Activated CD4-positive, alpha-beta T cell treated with anti-CD3 and anti-CD28 coated beads for 48 hours (primary cell): Measurements from ENCODE around the gene PLPPR3.
"Not testable (repeated sequence)": the region's sequence is repeated elsewhere in the genome, so short reads cannot be mapped to it uniquely, and the experiment has no call there.

Experiments
- DNase-seq: peaks from one replicate; pipeline ENCODE4 v3.0.0-alpha.2; 2020

The PLPPR3 gene

DNA sequence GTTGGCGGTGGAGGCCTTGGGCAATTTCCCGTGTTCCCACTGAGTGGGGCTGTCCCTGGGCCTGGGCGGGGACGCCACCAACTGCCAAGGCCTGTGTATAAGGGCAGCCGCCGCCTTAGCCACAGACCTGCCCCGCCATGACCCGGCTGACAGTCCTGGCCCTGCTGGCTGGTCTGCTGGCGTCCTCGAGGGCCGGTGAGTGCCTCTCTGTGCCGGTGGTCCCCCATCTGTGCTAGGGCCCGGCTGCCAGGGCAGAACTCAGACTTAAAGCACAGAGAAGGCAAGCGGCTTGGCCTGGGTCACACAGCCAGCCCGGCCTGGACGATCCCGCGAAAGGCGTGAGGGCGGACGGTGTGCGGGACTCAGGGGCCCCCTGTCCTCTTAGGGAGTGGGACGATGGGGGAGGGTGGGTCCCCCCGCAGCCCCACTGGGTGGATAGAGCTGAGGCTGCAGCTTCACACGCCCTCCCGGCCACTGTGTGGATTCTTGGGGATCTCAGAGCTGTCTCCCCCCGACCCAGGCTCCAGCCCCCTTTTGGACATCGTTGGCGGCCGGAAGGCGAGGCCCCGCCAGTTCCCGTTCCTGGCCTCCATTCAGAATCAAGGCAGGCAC is 6.1 kb upstream of the PLPPR3 start, which contains the start of gene AZU1:
Gene AZU1 (plus strand): TSS at position 128 of the 612 bp plus-strand sequence. CDS start 10 bp downstream, at position 138.
- DNase-seq, result no peak

DNA sequence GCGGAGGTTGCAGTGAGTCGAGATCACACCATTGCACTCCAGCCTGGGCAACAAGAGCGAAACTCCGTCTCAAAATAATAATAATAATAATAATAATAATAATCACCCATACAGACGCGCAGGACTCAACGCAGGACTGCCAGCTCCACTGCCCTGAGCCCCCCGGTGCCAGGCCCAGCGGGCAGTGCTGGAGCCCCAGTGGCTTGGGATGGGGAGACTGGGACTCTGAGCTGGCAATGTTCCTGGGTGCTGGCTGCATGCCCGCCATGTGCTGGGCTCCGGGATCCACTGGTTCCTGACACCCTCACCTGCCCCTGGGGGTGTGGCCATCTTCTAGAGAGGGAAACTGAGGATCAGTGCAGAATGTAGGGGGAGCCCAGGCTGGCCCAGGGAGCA is 5.6 kb upstream of the PLPPR3 start:
- DNase-seq, result no peak

DNA sequence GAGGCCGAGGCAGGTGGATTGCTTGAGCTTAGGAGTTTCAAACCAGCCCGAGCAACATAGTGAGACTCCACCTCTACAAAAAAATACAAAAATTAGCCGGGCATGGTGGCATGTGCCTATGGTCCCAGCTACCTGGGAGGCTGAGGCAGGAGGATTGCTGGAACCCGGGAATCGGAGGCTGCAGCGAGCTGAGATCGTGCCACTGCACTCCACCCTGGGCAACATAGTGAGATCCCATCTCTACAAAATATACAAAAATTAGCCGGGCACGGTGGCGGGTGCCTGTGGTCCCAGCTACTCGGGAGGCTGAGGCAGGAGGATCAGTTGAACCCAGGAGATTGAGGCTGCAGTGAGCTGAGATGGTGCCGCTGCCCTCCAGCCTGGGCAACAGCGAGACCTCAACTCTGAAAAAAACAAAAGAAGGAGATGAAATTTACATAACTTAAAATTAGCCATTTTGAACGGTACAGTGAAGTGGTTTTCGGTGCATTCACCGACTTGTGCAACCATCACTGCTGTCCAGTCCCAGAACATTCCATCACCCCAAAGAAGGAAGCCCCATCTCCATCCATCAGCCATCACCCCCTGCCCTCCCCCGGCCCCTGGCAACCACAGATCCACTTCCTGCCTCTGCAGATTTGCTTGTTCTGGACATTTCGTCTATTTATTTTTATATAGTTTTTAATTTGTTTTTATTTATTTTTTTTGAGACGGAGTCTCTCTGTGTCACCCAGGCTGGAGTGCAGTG is 4.3 kb upstream of the PLPPR3 start:
- DNase-seq, result no peak

DNA sequence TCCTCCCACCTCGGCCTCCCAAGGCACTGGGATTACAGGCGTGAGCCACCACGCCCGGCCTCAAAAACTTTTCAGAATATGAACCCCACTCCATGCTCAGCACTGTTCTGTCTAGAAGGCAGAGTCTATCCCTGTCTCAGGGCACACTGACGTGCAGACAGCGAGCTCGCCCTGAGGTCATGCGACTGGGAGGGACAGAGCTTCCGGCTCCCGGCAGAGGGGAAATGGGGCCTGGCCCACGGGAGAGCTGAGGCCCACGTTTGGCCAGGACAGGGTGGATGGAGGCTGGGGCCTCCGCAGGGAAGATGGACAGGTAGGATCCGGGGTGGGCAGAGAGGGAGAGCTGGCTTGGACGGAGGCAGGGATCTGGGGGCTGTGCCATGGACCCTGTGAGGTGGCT is 3.1 kb upstream of the PLPPR3 start:
- DNase-seq, result no peak

DNA sequence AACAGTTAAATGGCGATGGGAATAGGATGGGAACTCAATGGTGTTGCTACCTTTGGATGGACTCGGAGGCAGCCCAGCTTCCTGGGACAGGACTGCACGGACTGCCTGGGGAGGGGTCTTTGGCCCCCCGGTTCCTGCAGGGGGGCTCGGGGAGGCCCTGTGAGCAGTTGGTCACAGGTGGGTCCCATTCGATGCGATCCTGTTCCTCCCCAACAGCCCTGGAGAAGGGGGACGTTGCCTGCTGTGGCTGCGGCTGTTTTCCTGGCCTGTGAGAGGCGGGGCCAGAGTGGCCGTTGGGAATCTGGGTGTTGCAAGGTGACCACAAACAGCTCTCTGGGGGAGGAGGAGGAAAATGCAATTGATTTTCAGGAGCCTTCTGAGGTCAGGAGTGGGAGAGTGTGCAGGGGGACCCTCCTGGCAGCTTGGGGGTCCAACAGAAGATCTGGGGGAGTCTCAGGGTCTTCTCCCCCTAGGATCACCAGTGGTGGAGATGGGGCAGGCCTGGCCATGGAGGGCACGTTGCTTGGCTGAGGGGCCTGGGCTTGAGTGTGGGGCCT is 1.9 kb upstream of the PLPPR3 start:
- DNase-seq, result no peak

- no peak for DNase-seq
Measured at GRCh38 chr19:821231-821824, 427 bp downstream of the PLPPR3 start.

DNA sequence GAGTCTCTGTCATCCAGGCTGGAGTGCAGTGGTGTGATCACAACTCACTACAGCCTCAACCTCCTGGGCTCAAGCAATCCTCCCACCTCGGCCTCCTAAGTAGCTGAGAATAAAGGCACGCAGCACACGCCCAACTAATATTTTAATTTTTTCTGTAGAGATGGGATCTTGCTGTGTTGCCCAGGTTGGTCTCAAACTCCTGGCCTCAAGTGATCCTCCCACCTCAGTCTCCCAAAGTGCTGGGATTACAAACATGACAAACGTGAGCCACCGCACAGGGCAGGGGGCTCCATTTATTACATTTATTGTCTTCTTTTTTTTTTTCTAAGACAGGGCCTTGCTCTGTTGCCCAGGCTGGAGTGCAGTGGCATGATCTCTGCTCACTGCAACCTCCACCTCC is 1.5 kb downstream of the PLPPR3 start:
- DNase-seq, result not testable (repeated sequence)

- DNase-seq, result no peak
Measured at GRCh38 chr19:816500-816857, 5.3 kb downstream of the PLPPR3 start.

- DNase-seq, result no peak
Measured at GRCh38 chr19:815775-816499, 5.8 kb downstream of the PLPPR3 start.

GRCh38 chr19:815079-815774 is 6.5 kb downstream of the PLPPR3 start:
- DNase-seq, result no peak

GRCh38 chr19:814152-815078 is 7.3 kb downstream of the PLPPR3 start:
- no peak for DNase-seq

DNA sequence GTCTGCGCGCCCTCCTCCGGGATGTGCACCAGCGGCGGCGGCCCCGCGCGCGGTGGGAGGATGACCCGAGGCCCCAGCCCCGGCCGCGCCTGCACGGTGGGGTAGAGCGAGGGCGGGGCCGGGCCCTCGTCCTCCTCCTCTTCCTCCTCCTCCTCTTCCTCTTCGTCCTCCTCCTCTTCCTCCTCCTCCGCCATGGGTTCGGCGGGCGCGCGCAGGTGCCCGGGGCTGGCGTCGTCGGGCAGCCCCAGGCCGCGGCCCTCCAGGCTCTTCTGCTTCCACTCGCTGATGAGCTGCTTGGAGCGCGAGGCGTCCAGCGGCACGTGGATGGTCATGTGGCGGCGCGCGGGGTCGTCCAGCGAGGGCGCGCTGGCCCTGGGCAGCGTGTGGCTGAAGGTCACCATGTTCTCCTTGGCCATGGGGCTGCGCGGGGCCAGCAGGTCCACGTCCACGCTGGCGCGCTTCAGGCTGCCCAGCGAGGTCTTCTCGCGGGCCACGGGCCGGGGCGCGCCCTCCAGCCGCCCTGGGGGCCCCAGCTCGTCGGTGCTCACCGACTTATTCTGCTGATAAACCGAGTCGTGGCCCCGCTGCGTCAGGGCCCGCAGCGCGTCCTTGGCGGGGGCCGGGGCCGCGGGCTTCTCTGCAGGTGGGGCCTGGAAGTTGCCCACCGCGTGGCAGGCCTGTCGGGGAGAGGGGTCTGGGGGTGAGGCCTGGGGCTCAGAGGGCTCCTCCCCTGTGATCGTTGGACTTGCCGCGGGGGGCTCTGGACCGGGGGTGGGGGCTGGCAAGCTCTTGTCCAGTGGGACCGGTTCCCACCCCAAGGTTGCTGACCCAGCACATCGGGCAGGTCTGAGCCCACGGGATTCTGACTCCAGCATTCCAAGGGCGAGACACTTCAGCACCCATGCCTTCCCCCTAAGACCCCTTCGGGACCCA is 8.3 kb downstream of the PLPPR3 start:
- no peak for DNase-seq

DNA sequence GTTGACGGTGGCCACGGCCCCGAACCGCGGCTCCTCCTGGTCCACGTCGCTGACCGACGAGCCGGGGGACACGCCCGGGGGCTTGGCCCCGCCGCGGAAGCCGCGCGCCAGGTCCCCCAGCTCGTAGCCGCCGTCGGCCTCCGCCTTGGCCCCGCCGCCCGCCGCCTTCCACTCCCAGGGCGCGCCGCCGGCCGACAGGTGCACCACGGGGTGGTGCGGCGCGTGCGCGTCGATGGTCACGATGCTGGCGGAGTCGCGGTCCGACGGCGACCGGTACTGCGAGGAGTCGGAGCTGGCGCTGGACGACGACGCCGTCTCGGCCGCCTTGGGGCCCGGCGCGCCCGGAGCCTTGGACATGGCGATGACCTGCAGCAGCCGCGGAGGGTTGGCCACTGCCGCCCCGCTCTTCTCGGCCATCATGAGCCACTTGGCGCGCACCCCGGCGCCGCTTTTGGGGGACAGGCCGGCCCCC is 9.0 kb downstream of the PLPPR3 start:
- DNase-seq, result no peak

DNA sequence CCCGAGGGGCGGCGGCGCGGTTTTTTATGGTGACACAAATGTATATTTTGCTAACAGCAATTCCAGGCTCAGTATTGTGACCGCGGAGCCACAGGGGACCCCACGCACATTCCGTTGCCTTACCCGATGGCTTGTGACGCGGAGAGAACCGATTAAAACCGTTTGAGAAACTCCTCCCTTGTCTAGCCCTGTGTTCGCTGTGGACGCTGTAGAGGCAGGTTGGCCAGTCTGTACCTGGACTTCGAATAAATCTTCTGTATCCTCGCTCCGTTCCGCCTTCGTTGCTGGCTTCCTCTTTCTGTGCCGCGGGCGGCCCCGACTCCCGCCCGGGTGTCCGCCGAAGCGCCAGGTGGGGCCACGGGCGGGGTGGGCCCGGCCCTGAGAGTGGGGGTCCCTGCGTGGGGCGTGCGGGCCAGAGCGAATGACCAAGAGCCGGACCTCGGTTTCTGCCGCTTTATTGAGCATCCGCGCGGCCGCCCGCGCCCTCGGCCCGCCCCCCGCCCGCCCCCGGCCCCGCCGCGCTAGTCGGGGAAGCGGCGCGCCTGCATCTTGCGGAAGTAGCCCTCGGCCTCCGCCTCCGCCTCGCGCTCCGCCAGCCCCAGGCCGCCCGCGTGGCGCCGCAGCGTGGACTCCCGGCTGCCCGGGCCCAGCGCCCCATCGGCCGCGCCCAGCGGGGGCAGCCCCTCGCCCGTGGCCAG is 9.6 kb downstream of the PLPPR3 start:
- no peak for DNase-seq

- DNase-seq, result no peak
Measured at GRCh38 chr19:811506-812048, 10.2 kb downstream of the PLPPR3 start.

DNA sequence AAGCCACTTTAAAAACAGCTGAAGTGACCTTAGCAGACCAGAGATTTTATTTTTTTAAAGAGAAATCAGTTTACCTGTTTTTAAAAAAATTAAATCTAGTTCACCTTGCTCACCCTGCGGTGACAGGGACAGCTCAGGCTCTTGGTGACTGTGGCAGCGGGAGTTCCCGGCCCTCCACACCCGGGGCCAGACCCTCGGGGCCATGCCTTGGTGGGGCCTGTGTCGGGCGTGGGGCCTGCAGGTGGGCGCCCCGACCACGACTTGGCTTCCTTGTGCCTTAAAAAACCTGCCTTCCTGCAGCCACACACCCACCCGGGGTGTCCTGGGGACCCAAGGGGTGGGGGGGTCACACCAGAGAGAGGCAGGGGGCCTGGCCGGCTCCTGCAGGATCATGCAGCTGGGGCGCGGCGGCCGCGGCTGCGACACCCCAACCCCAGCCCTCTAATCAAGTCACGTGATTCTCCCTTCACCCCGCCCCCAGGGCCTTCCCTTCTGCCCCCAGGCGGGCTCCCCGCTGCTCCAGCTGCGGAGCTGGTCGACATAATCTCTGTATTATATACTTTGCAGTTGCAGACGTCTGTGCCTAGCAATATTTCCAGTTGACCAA is 10.8 kb downstream of the PLPPR3 start:
- DNase-seq, result no peak

DNA sequence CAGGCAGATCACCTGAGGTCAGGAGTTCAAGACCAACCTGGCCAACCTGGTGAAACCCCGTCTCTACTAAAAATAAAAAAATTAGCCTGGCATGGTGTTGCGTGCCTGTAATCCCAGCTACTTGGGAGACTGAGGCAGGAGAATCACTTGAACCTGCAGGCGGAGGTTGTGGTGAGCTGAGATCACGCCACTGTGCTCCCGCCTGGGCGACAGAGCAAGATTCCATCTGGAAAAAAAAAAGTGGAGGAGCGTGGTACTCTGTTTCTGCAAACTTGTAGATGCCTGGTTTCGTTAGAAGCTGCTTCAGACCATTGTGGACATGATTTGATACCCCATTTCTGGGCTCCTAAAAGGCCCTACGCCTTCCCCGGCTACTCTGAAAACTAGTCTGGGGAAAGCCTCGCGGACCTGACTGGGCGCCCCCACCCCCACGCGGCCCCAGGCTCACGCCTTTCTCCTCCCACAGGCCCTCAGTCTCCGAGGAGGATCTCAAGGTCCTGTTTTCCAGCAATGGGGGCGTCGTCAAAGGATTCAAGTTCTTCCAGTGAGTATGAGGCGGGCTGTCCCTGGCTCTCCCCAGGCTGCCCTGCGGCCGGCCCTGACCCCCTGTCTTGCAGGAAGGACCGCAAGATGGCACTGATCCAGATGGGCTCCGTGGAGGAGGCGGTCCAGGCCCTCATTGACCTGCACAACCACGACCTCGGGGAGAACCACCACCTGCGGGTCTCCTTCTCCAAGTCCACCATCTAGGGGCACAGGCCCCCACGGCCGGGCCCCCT is 11.5 kb downstream of the PLPPR3 start:
- DNase-seq, result no peak

GRCh38 chr19:808423-808775 is 13.4 kb downstream of the PLPPR3 start:
- no peak for DNase-seq
